ENCODE results near the gene DTX3L. TPM values are rescaled to one million over a fixed set of nuclear protein-coding genes. Genes with fewer than 3 reads are reported as not detected.

The DTX3L gene
- total and polyA plus RNA-seq, 2 experiments from 2014 or later: 10.6 to 27.2 TPM

GRCh38 chr3:122536632-122537001, 27.5 kb upstream of the DTX3L start:
- H2AFZ ChIP-seq: no peak overlapping the region
- TF ChIP-seq CTCF (IDR thresholded peaks at IDR 0.05; ENCODE audit: poor library complexity) (no peak), EZH2 (IDR thresholded peaks at IDR 0.05; ENCODE audit: borderline replicate concordance) (no peak), EZH2phosphoT487 (IDR thresholded peaks at IDR 0.05; ENCODE audit: low read depth, severe bottlenecking, unreplicated experiment) (no peak)
- no peak for DNase-seq (ENCODE audit: low spot score)
- H3K4me2 ChIP-seq: no peak overlapping the region
- WGBS (ENCODE audit: low lambda C conversion rate, missing lambda C conversion rate): 61% methylated on average over 3 of the region's 3 CpGs
- H3K4me3 ChIP-seq: no peak overlapping the region
- H4K20me1 ChIP-seq (ENCODE audit: insufficient read depth, poor library complexity, severe bottlenecking): no peaks in the 10 kb centered on the region
- H3K9me2 ChIP-seq (replicated peaks; ENCODE audit: insufficient read depth): no peaks in the 10 kb centered on the region
- no peaks in the 10 kb centered on the region for H3K79me2 ChIP-seq
- H3K27me3 ChIP-seq: no peaks in the 10 kb centered on the region
- H3K27ac ChIP-seq: no peak overlapping the region
- H3K9me3 ChIP-seq (ENCODE audit: low read depth): no peaks in the 10 kb centered on the region
- H3K36me3 ChIP-seq (replicated peaks; ENCODE audit: insufficient read depth, low read depth): no peaks in the 10 kb centered on the region
- H3K4me1 ChIP-seq (ENCODE audit: insufficient read depth): no peaks in the 10 kb centered on the region

- no peak overlapping the region for H2AFZ ChIP-seq
- H4K20me1 ChIP-seq (ENCODE audit: insufficient read depth, poor library complexity, severe bottlenecking): no peaks in the 10 kb centered on the region
- DNase-seq (ENCODE audit: low spot score): no peak
- H3K79me2 ChIP-seq: no peaks in the 10 kb centered on the region
- H3K9me2 ChIP-seq (replicated peaks; ENCODE audit: insufficient read depth): no peaks in the 10 kb centered on the region
- 85% methylated on average over 7 of the region's 7 CpGs for WGBS (ENCODE audit: low lambda C conversion rate, missing lambda C conversion rate)
- no peaks in the 10 kb centered on the region for H3K27me3 ChIP-seq
- no peaks in the 10 kb centered on the region for H3K4me1 ChIP-seq (ENCODE audit: insufficient read depth)
- TF ChIP-seq EZH2 (IDR thresholded peaks at IDR 0.05; ENCODE audit: borderline replicate concordance) (no peak), CTCF (IDR thresholded peaks at IDR 0.05; ENCODE audit: poor library complexity) (no peak), EZH2phosphoT487 (IDR thresholded peaks at IDR 0.05; ENCODE audit: low read depth, severe bottlenecking, unreplicated experiment) (no peak)
- H3K27ac ChIP-seq: peak overlapping the region; percentile 31
- no peaks in the 10 kb centered on the region for H3K9me3 ChIP-seq (ENCODE audit: low read depth)
- H3K4me3 ChIP-seq: no peak overlapping the region
- no peak overlapping the region for H3K4me2 ChIP-seq
- H3K36me3 ChIP-seq (replicated peaks; ENCODE audit: insufficient read depth, low read depth): no peaks in the 10 kb centered on the region
These were observed 25.1 kb upstream of the DTX3L start for GRCh38 chr3:122538956-122539490.

DNA sequence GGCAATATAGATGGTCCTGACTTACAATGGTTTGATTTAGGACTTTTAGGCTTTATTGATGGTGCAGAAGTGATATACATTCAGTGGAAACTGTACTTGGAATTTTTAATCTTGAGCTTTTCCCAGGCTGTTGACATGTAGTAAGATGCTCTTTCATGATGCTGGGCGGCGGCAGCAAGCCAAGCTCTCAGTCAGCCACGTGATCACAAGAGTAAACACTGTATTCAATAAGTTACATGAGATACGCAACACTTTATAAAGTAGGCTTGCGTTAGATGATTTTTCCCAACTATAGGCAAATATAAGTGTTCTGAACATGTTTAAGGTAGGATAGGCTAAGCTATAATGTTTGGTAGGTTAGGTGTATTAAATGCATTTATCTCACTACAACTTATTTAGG, 18.0 kb upstream of the DTX3L start:
- DNase-seq (ENCODE audit: low spot score): no peak
- Histone ChIP-seq H3K4me3 (no peak overlapping the region), H2AFZ (no peak overlapping the region), H3K79me2 (no peaks in the 10 kb centered on the region), H3K27me3 (no peaks in the 10 kb centered on the region), H3K4me2 (no peak overlapping the region), H3K27ac (no peak overlapping the region), H3K4me1 (ENCODE audit: insufficient read depth) (no peaks in the 10 kb centered on the region), H3K36me3 (replicated peaks; ENCODE audit: insufficient read depth, low read depth) (peaks cover 3% of the 10 kb centered on the region), H4K20me1 (ENCODE audit: insufficient read depth, poor library complexity, severe bottlenecking) (no peaks in the 10 kb centered on the region), H3K9me3 (ENCODE audit: low read depth) (no peaks in the 10 kb centered on the region), H3K9me2 (replicated peaks; ENCODE audit: insufficient read depth) (no peaks in the 10 kb centered on the region)
- WGBS (ENCODE audit: low lambda C conversion rate, missing lambda C conversion rate): 79% methylated on average over 5 of the region's 5 CpGs
- no peak for TF ChIP-seq EZH2phosphoT487 (IDR thresholded peaks at IDR 0.05; ENCODE audit: low read depth, severe bottlenecking, unreplicated experiment)

GRCh38 chr3:122548076-122548475, 16.1 kb upstream of the DTX3L start:
- DNase-seq (ENCODE audit: low spot score): no peak
- H3K27ac ChIP-seq: no peak overlapping the region
- peaks cover 3% of the 10 kb centered on the region for H3K36me3 ChIP-seq (replicated peaks; ENCODE audit: insufficient read depth, low read depth)
- WGBS (ENCODE audit: low lambda C conversion rate, missing lambda C conversion rate): 74% methylated on average over 3 of the region's 3 CpGs
- H4K20me1 ChIP-seq (ENCODE audit: insufficient read depth, poor library complexity, severe bottlenecking): no peaks in the 10 kb centered on the region
- H3K4me3 ChIP-seq: no peak overlapping the region
- H2AFZ ChIP-seq: no peak overlapping the region
- H3K79me2 ChIP-seq: no peaks in the 10 kb centered on the region
- no peaks in the 10 kb centered on the region for H3K27me3 ChIP-seq
- no peak overlapping the region for H3K4me2 ChIP-seq
- H3K9me2 ChIP-seq (replicated peaks; ENCODE audit: insufficient read depth): no peaks in the 10 kb centered on the region
- no peaks in the 10 kb centered on the region for H3K9me3 ChIP-seq (ENCODE audit: low read depth)
- TF ChIP-seq EZH2 (IDR thresholded peaks at IDR 0.05; ENCODE audit: borderline replicate concordance): no peak
- no peak for TF ChIP-seq EZH2phosphoT487 (IDR thresholded peaks at IDR 0.05; ENCODE audit: low read depth, severe bottlenecking, unreplicated experiment)
- TF ChIP-seq CTCF (IDR thresholded peaks at IDR 0.05; ENCODE audit: poor library complexity): no peak
- H3K4me1 ChIP-seq (ENCODE audit: insufficient read depth): no peaks in the 10 kb centered on the region

Data from hepatocyte (in vitro differentiated cells).